ENCODE data around the gene ZNF544.

Gene ZNF544

DNA sequence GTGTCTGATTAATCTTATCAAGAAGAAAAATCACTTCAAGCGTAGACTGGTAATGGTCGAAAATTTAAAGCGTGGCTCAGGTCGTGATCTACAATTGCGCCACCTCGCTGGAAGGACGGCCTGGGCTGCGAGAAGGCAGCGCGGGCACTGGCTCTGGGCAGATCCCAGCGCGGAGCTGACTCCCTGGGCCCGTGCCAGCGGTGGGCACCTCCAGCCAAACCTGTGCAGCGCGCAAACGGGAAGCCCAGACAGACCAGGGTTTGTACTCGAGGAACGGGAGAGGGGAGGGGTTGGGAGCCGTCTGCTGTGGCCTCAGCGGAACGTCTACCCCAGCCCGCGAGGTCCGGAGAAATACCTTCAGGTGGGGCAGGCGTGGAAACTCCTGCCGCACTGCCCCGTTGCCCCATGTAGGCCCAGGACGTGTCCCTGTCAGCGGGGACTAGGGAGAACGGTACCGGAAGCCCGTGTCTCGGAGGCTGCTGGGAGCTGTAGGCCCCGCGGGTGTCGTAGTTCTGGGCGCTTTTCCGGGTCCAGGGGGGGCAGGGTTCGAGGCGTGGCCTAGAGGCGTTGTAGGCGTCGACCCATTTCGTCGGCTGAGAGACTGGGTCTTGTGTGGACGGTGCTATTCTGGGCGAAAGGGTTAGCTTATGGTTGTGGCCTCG, 24.8 kb upstream of the ZNF544 start:
- H3K4me3 ChIP-seq (replicated peaks; ENCODE audit: low read depth, low read length), result no peak overlapping the region
- no peak for DNase-seq (ENCODE audit: extremely low read depth, low read depth)
- TF ChIP-seq, protein P1, sequence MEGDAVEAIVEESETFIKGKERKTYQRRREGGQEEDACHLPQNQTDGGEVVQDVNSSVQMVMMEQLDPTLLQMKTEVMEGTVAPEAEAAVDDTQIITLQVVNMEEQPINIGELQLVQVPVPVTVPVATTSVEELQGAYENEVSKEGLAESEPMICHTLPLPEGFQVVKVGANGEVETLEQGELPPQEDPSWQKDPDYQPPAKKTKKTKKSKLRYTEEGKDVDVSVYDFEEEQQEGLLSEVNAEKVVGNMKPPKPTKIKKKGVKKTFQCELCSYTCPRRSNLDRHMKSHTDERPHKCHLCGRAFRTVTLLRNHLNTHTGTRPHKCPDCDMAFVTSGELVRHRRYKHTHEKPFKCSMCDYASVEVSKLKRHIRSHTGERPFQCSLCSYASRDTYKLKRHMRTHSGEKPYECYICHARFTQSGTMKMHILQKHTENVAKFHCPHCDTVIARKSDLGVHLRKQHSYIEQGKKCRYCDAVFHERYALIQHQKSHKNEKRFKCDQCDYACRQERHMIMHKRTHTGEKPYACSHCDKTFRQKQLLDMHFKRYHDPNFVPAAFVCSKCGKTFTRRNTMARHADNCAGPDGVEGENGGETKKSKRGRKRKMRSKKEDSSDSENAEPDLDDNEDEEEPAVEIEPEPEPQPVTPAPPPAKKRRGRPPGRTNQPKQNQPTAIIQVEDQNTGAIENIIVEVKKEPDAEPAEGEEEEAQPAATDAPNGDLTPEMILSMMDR (IDR thresholded peaks at IDR 0.05; ENCODE audit: low read depth, low read length, missing control alignments), result no peak

DNA sequence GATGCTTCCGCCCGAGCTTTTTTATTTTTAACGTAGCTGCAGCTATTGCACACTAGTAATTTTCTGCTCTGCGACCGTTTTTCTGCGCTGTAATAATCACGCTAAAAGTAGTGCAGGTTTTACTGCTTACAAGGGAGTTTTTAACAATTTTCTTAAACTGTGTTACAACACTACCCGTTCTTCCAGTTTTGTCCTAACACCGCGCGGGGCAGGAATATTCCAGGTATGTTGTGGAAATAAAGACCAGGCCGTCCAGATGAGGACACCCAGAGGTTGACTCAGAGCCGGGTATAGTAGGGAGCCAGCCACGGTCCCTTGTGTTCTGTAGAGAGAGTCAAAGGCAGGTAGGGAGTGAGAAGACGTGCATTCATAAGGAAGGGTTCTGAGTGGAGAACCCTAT, 24.1 kb upstream of the ZNF544 start:
- no peak for DNase-seq (ENCODE audit: extremely low read depth, low read depth)
- H3K4me3 ChIP-seq (replicated peaks; ENCODE audit: low read depth, low read length), result no peak overlapping the region
- TF ChIP-seq, protein P1 (IDR thresholded peaks at IDR 0.05; ENCODE audit: low read depth, low read length, missing control alignments), result no peak

DNA sequence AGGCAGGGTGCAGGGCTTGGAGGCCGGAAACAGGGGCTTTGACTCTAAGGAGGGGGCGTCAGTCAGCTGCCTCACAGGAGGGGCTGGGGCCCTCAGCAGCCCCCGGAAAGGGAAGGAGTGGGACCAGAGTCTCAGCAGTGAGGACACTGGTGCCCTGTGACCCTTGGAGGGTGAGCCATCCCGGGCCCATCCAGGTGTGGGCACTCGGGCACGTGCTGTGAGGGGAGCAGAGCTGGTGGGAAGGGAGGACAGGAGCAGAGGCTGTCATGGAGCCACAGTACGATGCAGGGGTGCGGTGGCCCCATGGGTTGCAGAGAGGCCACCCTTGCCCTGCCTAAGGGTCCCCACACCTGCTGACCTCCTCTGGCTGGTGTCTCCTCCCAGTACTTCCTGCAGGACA, 19.1 kb upstream of the ZNF544 start:
- DNase-seq (ENCODE audit: extremely low read depth, low read depth), result no peak
- H3K4me3 ChIP-seq (replicated peaks; ENCODE audit: low read depth, low read length), result no peak overlapping the region
- TF ChIP-seq, protein P1 (IDR thresholded peaks at IDR 0.05; ENCODE audit: low read depth, low read length, missing control alignments), result no peak

DNA sequence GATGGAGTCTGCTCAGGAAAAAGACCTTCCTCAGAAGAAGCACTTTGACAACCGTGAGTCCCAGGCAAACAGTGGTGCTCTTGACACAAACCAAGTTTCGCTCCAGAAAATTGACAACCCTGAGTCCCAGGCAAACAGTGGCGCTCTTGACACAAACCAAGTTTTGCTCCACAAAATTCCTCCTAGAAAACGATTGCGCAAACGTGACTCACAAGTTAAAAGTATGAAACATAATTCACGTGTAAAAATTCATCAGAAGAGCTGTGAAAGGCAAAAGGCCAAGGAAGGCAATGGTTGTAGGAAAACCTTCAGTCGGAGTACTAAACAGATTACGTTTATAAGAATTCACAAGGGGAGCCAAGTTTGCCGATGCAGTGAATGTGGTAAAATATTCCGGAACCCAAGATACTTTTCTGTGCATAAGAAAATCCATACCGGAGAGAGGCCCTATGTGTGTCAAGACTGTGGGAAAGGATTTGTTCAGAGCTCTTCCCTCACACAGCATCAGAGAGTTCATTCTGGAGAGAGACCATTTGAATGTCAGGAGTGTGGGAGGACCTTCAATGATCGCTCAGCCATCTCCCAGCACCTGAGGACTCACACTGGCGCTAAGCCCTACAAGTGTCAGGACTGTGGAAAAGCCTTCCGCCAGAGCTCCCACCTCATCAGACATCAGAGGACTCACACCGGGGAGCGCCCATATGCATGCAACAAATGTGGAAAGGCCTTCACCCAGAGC, 16.2 kb upstream of the ZNF544 start:
- TF ChIP-seq, protein P1 (IDR thresholded peaks at IDR 0.05; ENCODE audit: low read depth, low read length, missing control alignments), result no peak
- H3K4me3 ChIP-seq (replicated peaks; ENCODE audit: low read depth, low read length), result no peak overlapping the region

DNA sequence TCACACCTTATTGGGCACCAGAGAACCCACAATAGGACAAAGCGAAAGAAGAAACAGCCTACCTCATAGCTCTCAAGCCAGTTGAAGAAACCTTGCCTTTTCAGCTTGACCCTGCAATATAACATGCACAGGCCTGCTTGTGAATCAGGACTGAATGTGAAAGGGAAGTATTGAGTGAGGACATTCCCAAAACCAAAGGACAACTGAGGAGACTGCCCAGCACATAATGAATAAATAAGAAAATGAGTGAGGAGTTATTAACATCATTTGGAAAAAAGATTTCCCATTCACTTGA, 15.7 kb upstream of the ZNF544 start:
- TF ChIP-seq, protein P1 (IDR thresholded peaks at IDR 0.05; ENCODE audit: low read depth, low read length, missing control alignments), result no peak
- no peak overlapping the region for H3K4me3 ChIP-seq (replicated peaks; ENCODE audit: low read depth, low read length)
- DNase-seq (ENCODE audit: extremely low read depth, low read depth), result no peak

More for the DNA sequence above, 16.2 kb upstream of the ZNF544 start:
- DNase-seq (ENCODE audit: extremely low read depth, low read depth), result no peak

DNA sequence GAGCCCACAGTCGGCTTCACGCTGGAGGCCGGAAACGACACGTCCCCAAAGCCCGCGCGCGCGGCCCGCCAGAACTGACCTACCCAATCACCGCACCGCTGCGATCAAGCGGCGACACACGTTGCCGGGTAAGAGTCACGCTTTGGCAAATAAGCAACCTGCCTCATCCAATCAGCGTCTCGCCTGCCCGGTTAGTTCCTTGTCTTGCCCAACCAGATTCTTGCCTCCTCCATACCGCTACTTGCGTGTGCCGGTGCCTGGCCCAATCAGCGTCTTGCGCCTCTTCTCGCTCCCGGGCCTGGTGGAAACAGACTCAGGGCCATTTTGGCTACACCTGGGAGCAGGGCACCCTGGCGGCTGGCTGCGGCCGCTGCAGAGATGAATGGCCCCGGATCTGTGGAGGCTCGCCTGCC, 11.6 kb upstream of the ZNF544 start:
- no peak overlapping the region for H3K4me3 ChIP-seq (replicated peaks; ENCODE audit: low read depth, low read length)
- TF ChIP-seq, protein P1 (IDR thresholded peaks at IDR 0.05; ENCODE audit: low read depth, low read length, missing control alignments), result no peak
- DNase-seq (ENCODE audit: extremely low read depth, low read depth), result no peak

All from HFF-Myc (cell line).